NCI-H1048 (cell line): ENCODE results near the gene APOBEC3F.
"Not testable (repeated sequence)": the region's sequence is repeated elsewhere in the genome, so short reads cannot be mapped to it uniquely, and the experiment has no call there.

Experiments used
- DNase-seq: peaks from one replicate; lab custom pipeline; 2025; lab: John Stamatoyannopoulos, UW

APOBEC3F gene

GRCh38 chr22:39040538-39041296 is at the start of gene APOBEC3F:
TSS of gene APOBEC3F (plus strand) at chr22:39040864. CDS start at chr22:39040961, 97 bp downstream.
- not testable (repeated sequence) for DNase-seq

DNA sequence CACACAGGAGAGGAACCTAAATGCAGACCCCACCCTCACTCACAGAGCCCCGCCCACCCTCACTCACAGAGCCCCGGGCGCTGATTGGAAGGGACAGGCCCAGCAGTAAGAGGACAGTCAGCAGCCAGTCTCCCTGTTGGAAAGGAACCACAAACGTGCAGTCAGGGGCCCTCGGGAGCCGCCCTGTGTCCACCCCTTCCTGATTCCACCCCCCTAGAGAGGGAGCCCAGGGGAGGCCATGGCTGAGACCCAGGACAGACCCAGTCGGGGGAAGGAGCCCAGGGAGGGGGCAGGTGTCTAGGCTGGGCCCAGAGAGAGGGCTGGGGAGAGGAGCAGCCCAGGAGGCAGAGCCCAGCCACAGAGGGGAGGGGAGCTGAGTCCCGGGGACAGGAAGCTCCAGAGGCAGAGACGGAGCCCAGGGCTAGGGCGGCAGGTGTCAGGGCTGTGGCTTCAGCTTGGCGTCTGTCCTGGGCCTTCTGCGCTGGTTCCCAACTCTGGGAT is 47.7 kb upstream of the APOBEC3F start:
- not testable (repeated sequence) for DNase-seq

DNA sequence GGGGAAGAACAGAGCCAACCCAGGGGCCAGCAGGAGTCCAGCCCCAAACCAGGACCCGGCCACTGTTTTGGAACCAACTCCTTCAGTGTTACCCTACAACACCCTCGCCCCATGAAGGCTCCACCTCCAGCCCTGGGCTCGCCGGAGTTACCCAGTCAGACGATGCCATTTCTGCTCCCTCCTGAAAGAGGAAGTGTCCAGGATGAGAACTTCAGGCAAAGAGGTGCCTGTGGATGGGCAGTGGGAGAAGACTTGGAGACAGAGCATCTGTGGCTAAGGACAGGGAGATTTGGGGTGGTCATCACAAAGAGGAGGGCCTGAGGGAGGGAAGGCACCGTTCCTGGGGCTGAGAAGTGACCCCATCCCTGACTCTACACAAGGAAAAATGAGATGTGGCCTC is 44.6 kb upstream of the APOBEC3F start:
- no peak for DNase-seq

DNA sequence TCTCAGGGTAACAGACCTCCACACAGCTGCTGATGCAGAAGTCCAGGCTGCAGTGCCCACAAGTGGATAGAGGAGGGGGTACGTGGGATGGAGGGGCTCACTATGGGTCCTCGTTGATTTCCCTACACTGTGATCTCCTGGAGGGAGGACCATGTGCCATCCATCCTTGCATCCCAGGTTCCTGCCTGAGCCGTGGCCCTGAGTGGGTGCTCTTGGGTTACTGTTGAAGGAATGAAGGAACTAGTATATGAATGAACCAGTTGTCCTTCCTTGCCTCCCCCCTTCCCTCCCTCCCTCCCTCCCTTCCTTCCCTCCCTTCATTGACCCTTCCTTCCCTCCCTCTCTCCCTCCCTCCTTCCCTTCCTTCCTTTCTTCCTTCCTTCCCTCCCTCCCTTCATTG is 43.1 kb upstream of the APOBEC3F start:
- no peak for DNase-seq

DNA sequence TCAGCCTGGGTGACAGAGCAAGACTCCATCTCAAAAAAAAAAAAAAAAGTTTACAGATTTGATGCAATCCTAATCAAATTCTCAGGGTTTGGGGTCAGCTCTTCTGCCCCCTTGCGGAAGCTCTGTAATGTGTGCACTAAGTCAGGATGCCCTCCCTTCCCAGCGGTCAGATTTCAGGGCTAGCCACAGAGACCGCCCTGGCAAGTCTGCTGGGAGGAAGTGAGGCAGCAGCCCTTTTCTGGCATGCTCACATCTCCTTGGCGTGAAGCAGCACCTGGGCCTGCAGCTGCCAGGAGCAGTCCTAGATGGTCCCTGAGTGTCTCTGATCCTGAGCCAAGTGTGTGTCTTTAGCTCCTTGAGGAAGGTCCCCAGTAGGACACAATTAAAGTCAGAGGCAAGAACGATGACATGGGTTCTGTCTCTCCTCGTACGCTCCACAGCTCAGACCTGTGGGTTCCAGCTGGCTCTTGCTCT is 37.5 kb upstream of the APOBEC3F start:
- DNase-seq: no peak

- DNase-seq: no peak
Observed at GRCh38 chr22:39007177-39007576, 33.5 kb upstream of the APOBEC3F start.

- not testable (repeated sequence) for DNase-seq
Observed at GRCh38 chr22:39008271-39008850, 32.3 kb upstream of the APOBEC3F start.

- DNase-seq: no peak
Observed at GRCh38 chr22:39010946-39011345, 29.7 kb upstream of the APOBEC3F start.

DNA sequence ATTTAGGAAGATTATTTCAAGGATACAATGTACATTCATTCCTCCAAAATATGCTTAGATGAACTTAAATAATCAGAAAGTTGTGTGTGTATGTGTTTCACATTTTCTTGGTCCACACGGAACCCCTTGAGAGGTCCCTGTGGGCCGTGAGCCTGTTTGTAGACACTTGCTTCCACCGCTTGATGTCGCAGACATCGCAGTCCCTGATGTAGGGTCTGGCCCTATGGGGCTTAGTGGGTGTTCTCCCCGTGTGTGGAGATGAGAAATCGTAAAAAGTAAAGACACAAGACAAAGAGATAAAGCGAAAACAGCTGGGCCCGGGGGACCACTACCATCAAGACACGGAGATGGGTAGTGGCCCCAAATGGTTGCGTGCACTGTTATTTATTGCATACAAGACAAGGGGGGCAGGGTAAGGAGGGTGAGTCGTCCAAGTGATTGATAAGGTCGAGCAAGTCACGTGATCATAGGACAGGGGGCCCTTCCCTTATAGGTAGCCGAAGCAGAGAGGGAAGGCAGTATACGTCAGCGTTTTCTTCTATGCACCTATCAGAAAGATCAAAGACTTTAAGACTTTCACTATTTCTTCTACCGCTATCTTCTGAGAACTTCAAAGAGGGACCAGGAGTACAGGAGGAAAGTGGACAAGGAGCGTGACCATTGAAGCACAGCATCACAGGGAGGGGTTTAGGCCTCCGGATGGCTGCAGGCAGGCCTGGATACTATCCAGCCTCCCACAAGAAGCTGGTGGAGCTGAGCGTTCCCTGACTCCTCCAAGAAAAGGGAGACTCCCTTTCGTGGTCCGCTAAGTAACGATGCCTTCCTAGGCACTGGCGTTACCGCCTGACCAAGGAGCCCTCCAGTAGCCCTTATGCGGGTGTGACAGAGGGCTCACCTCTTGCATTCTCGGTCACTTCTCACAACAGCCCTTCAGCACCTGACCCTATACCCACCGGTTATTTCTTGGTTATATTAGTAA is 27.8 kb upstream of the APOBEC3F start:
- DNase-seq: no peak

DNA sequence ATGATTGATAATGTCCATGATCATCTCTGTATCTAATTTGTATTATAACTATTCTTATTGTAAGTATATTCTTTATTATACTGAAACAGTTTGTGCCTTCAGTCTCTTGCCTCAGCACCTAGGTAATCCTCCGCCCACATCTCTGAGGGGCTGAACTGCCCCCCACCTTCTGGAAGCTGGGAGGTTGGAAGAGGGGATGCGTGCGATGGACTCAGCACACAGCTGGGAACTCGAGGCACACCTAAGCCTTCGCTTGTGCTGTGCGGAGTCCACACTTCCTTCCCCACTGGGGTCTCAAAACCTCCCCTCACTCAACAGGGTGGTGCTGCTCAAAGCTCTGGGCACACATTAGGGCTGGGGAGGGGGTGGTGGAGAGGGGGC is 27.1 kb upstream of the APOBEC3F start:
- DNase-seq: not testable (repeated sequence)

DNA sequence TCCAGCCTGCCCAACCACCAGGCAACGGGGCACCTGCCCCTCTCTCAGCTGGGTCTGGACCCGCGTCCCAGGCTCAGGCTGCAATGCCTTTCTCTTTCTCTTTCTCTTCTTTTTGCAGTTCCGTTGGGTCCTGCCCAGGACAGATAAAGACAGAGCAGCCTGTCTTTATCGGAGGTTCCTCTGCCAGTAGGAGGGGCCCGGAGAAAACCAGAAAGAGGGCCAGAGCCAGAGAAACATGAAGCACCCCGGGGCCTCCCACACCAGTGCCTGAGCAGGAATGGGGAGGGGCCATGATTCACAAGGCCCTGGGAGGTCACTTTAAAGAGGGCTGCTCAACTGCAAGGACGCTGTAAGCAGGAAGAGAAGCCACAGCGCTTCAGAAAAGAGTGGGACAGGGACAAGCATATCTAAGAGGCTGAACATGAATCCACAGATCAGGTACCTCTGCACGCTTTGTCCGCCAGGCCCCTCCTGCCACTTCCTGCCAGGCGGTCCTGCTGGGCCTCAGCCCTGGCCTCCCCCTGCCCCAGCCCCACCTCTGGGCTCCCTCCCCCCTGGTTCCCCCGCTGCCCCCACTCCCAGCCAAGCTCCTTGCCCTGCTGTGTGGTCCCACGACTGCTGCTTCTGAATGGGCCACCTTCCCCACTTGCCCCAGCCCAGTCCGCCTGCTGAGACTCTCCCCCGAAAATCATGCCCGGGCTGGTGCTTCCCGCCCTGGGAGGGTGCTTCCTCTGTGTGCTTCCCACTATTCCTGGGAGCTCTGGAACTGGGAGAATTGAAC is 26.5 kb upstream of the APOBEC3F start, which contains the start of gene APOBEC3C:
Gene APOBEC3C, plus strand, starts transcription at position 316 of the 781 bp plus-strand sequence. Its CDS starts 106 bp downstream, at position 422.
- DNase-seq: no peak

DNA sequence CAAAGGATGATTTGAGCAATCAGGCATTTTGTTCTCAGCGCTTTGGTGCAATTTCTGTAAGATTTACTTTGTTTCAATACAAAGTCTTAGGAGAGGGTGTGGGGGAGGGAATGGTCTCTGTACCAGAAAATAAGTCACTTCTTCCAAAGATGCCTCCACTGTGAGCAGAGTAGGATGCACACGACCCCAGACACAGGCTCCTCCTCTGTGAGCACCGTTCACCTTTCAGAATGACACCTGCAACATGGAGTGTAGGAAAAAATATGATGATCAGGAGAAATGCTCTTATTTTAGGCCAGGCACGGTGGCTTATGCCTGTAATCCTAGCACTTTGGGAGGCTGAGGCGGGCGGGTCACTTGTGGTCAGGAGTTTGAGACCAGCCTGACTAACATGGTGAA is 25.9 kb upstream of the APOBEC3F start:
- not testable (repeated sequence) for DNase-seq

- DNase-seq: no peak
Observed at GRCh38 chr22:39016592-39016991, 24.1 kb upstream of the APOBEC3F start.

- no peak for DNase-seq
Observed at GRCh38 chr22:39017596-39018365, 22.9 kb upstream of the APOBEC3F start.

DNA sequence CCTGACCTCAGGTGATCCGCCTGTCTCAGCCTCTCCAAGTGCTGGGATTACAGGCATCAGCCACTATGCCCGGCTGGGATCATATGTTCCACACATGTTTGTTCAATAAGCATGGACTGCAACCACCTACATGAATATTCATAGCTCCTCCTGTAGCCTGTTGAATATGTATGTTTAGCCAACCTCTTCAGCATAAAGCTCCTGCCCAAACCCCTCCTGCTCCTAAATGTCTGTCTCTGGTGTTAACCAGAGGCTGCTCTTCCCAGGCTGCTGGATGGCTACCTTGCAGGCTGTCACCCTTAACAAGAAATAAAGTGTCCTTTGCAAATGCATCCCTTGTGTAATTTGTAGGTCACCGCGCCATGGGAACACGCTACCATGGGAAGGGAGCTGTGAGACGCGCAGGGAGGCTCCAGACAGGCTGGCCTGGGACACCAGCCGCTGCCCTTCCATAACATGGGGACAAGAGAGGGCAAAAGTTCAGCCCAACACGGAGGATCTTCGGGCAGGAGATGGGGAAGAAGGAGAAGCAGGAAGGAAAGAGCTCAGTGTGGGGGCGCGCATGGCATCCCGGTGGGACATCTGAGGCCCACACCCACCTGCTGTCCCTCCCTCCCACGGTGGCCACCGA is 20.5 kb upstream of the APOBEC3F start:
- DNase-seq: not testable (repeated sequence)

DNA sequence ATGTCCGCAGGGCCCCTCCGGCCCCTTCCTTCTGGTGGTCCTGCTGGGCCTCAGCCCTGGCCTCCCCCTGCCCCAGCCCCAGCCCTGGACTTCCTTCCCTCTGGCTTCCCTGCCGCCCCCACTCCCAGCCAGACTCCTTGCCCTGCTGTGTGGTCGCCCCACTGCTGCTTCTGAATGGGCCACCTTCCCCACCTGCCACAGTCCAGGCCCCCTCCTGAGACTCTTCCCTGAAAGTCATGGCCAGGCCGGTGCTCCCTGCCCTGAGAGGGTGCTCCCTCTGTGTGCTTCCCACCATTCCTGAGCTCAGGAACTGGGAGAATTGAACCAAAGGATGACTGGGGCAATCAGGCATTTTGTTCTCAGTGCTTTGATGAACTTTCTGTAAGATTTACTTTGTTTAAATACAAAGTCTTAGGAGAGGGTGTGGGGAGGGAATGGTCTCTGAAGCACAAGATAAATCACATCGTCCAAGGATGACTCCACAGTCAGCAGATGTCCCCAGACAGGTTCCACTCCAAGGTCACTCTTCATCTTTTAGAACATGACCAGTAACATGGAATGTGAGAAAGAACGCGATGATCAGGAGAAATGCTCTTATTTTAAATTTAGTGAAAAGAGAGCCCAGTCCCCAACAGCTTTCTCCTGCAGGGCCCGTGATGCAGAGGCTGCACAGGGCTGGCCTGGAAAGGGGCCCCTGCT is 19.0 kb upstream of the APOBEC3F start:
- DNase-seq: no peak

DNA sequence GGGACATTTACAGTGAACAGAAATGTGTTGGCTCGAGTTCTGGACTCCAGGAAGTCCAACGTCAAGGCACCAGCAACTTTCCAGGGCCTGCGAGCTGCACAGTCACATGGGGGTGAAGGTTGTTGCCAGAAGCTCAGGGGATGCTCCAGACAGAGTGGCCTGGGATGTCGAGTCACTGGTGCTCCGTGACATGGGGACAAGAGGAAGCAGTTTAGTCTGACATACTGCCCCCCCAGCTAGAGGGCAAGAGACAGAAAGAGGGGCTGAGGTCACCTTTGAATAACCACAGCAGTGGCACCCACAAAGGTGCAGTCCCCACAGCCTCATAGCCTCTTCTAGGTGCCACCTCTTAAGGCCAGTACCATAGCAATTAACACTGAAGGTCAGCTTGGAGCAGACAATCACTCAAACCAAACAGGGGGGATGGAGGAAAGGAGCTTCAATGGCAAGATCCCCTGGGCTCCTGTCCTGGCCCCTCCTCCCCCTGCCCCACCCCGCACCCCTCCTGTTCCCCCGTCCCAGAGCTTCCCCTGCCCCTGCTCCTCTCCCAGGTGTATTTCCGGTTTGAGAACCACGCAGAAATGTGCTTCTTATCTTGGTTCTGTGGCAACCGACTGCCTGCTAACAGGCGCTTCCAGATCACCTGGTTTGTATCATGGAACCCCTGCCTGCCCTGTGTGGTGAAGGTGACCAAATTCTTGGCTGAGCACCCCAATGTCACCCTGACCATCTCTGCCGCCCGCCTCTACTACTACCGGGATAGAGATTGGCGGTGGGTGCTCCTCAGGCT is 15.9 kb upstream of the APOBEC3F start:
- DNase-seq: no peak

DNA sequence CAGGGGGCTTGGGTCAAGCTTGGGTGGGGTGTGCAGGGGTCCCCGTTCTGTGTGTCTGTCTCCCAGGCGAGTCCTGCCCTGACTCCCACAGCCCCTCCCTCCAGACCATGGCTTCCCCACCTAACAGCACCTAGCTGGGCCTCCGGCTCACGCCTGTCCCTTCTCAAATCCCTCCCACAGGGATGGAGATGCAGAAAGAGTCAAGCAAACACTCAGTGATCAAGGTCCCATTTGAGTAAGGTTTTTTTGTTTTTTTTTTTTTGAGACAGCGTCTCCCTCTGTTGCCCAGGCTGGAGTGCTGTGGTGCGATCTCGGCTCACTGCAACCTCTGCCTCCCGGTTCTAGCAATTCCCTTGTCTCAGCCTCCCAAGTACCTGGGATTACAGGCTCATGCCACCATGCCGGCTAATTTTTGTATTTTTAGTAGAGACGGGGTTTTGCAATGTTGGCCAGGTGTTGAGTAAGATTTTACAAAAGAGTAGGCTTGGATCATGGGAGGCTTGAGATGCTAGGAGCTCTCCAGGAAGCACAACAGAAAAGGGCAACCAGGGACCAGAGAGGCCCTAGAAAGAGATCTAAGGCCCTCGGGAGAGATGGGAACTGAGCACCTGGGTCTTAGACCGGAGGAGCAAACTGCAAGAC is 14.0 kb upstream of the APOBEC3F start:
- no peak for DNase-seq
